Transverse colon (tissue), 4 donors: ENCODE measurements around the gene TSR3. TPM values are rescaled to one million over a fixed set of nuclear protein-coding genes. Genes with fewer than 3 reads are reported as not detected.
A peak's percentile ranks its signal among the peaks of the same experiment; 100 is the strongest.

Source experiments
- DNase-seq: peaks from one replicate; pipeline ENCODE4 v3.0.0-alpha.2; 2019
- H3K27ac ChIP-seq, 4 donors: fragments of 200-600 bp; sonication (generic); 2 replicates each; pipeline ENCODE4 v1.5.1; 2016 to 2018; ENCODE audit warnings: inconsistent platforms in 4 of 4
- H3K27me3 ChIP-seq: fragments of 200-600 bp; sonication (generic); 2 replicates; pipeline ENCODE4 v1.5.1; 2017; ENCODE audit warnings: inconsistent platforms
- H3K36me3 ChIP-seq, 4 donors: fragments of 200-600 bp; sonication (generic); 2 replicates each; pipeline ENCODE4 v1.5.1; 2017 to 2019; ENCODE audit warnings: inconsistent platforms in 4 of 4
- H3K4me1 ChIP-seq, 4 donors: fragments of 200-600 bp; sonication (generic); 2 replicates each; pipeline ENCODE4 v1.5.1; 2017 to 2020; ENCODE audit warnings: inconsistent platforms in 4 of 4
- H3K4me3 ChIP-seq, 4 donors: fragments of 200-600 bp; sonication (generic); 1 replicate in 1 of 4; 2 replicates in 3 of 4; pipeline versions ENCODE4 v1.5.1 to v1.6.1; 2017 to 2019; ENCODE audit warnings: inconsistent platforms in 4 of 4
- H3K9me3 ChIP-seq, 2 donors: fragments of 200-600 bp; sonication (generic); 2 replicates each; pipeline ENCODE4 v1.5.1; 2017 to 2019; ENCODE audit warnings: inconsistent platforms in 2 of 2
- EP300 ChIP-seq: sonication (generic); formaldehyde crosslinking; IDR thresholded peaks from one replicate; pipeline ENCODE4 v1.6.1; 2017; ENCODE audit warnings: antibody characterized with exemption, low read depth
- POLR2A ChIP-seq: fragments of 450-650 bp; IDR thresholded peaks from one replicate; pipeline ENCODE4 v1.6.1; 2016; ENCODE audit warnings: antibody characterized with exemption, mild to moderate bottlenecking, moderate library complexity
- POLR2AphosphoS5 ChIP-seq, 3 donors: sonication (generic); formaldehyde crosslinking; IDR thresholded peaks; one replicate each; pipeline ENCODE4 v1.6.1; 2016; ENCODE audit warnings: antibody characterized with exemption in 3 of 3
- WGBS, 2 donors: methylation state at CpG; one replicate each; pipeline ENCODE4 v1.1.5; 2018; ENCODE audit warnings: low coverage in 1 of 2; 5-methylcytosine and 5-hydroxymethylcytosine counted together
- in situ Hi-C, 4 donors: fragments of 200-750 bp; cut with MboI; loops; one replicate each; pipeline versions ENCODE4 v1.15.0 to v1.15.1; 2017; ENCODE audit warnings: low sequenced_read_pairs in 3 of 4, low pct_ligation_motif_present in 1 of 4, low pct_unique_long_range_greater_than_20kb in 1 of 4
- intact Hi-C: fragments of 100-400 bp; cut with DNase I; formaldehyde crosslinking; loops from one replicate; pipeline ENCODE4 v1.15.1; 2023; ENCODE audit warnings: low total_unique reads
- total RNA-seq, 4 donors: library from RNA; depleted of rRNA; stranded (reverse); fragments of >200 nt; gene quantifications; one replicate each; pipeline ENCODE4 v1.1.0, GENCODE V29; 2016
- TF ChIP-seq, protein P1 (sequence below), 5 experiments: fragments of 200-600 bp in 3 of 5; fragments of 450-650 bp in 2 of 5; sonication (generic) in 3 of 5; IDR thresholded peaks; 1 replicate in 2 of 5; 2 replicates in 3 of 5; pipeline ENCODE4 v1.5.1; 2016 to 2017; ENCODE audit warnings: antibody characterized with exemption in 5 of 5, inconsistent platforms in 3 of 5, mild to moderate bottlenecking in 2 of 5, moderate library complexity in 1 of 5

TSR3 gene
- total RNA-seq, 4 donors from 2014 or later = 56.4 to 135 (median 75.3) TPM

DNA sequence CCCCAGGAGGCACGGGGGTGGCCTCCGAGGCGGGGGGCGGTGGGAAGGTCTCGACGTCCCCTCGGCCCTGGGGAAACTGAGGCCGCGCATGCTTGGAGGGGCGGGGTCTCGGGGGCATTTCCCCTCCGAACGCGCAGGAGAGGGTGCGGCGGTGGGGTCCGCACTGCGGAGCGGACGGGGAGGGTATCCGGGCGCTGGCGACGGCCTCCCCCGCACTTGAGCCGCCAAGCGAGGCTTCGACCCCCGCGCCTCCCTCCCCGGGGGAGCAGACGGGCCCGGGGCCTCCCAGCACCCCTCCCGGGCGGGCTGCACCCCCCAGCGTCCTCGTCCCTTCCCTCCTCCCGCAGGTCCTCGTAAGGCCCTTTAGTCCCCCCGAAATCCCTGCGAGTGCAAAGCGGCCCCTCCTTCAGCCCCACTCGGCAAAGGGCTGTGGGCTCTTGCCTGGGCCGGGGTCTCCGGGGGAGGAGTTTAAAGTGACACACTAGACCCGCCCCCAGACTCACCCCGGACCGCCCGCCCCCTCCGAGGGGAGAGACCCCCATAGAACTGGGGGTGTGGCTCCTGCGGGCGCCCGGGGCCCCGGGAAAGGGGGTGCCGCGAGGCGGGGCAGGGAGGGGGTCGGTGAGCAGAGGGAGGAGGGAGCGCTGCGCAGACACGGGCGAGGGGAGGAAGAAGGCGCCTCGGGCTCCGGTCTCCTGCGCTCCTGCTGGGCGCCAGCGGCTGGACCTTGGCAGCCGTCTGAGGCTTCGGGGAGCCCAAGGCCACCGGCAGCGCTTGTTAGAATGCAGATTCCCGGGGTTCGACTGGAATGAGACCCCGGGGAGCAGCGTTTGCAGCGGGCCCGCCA lies 17.6 kb downstream of the TSR3 start:
- Histone ChIP-seq H3K27me3 (peaks cover 60% of the 10 kb centered on the region), H3K9me3 (no peaks in the 10 kb centered on the region), H3K27ac (no peak overlapping the region), H3K4me3 (peak overlapping the region in 3 of 4 donors; percentile 13 to 49 (median 37)), H3K4me1 (peaks cover 8 to 34% (median 34%) of the 10 kb centered on the region in 4 donors), H3K36me3 (no peaks in the 10 kb centered on the region)
- WGBS, 2 donors = 3% methylated on average over 40 of the region's 78 CpGs; no CpG with 5 or more reads in 1 of the 2 donors
- intact Hi-C loops (no loop called here), in situ Hi-C loops (no loop called here)
- DNase-seq = no peak
- no peak for TF ChIP-seq POLR2A
- no peak for TF ChIP-seq EP300
- TF ChIP-seq, protein P1, sequence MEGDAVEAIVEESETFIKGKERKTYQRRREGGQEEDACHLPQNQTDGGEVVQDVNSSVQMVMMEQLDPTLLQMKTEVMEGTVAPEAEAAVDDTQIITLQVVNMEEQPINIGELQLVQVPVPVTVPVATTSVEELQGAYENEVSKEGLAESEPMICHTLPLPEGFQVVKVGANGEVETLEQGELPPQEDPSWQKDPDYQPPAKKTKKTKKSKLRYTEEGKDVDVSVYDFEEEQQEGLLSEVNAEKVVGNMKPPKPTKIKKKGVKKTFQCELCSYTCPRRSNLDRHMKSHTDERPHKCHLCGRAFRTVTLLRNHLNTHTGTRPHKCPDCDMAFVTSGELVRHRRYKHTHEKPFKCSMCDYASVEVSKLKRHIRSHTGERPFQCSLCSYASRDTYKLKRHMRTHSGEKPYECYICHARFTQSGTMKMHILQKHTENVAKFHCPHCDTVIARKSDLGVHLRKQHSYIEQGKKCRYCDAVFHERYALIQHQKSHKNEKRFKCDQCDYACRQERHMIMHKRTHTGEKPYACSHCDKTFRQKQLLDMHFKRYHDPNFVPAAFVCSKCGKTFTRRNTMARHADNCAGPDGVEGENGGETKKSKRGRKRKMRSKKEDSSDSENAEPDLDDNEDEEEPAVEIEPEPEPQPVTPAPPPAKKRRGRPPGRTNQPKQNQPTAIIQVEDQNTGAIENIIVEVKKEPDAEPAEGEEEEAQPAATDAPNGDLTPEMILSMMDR (IDR thresholded peaks at IDR 0.05) = no peak
- no peak for TF ChIP-seq POLR2AphosphoS5 (IDR thresholded peaks at IDR 0.05)

DNA sequence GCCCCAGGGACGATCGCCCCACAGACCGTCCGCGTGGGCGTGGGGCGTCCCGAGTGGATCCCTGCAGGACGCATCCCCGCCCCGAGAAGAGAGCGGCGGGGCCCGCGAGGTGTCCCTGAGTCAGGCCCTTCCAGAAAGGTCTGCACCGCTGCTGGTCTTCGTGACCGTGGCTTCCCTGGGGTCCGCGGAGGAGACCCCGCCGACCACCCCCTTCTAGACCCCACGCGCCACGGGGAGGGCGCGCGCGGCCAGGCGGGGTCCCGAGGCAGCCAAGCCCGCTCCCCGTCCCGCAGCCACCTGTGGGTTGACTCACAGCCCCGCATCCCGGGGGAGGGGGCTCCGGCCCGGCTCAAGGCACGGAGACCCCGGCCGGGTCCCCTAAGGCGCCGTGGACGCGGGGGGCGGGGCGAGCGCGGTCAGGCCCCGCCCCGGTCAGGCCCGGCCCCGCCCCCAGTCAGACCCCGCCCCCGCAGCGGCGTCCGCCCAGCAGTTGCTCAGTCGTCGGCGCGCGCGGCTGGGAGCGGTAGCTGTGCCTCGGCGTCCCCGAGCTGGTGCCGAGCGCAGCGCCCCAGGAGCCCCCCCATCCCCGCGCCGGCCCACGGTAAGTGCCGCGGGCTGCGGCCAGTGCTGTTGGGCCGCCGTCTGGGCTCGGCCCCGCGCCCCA lies 18.4 kb downstream of the TSR3 start, which contains the start of gene BAIAP3:
Gene BAIAP3, plus strand, starts transcription at position 497 of the 664 bp plus-strand sequence. CDS start 4,905 bp downstream, outside the sequence.
- peaks cover 60% of the 10 kb centered on the region for H3K27me3 ChIP-seq
- peaks cover 8 to 34% (median 34%) of the 10 kb centered on the region in 4 donors for H3K4me1 ChIP-seq
- intact Hi-C loops (no loop called here), in situ Hi-C loops (no loop called here)
- no peaks in the 10 kb centered on the region for H3K9me3 ChIP-seq
- WGBS, 2 donors = 3% methylated on average over 24 of the region's 83 CpGs; no CpG with 5 or more reads in 1 of the 2 donors
- no peak for TF ChIP-seq EP300
- TF ChIP-seq POLR2AphosphoS5 (IDR thresholded peaks at IDR 0.05) = peak in 1 of 3 donors; percentile 30
- no peak for TF ChIP-seq POLR2A
- TF ChIP-seq, protein P1 (IDR thresholded peaks at IDR 0.05) = no peak
- DNase-seq = peak; percentile 64
- peak within 1 kb of the TSS; percentile 45 to 70 (median 59) for H3K27ac ChIP-seq
- H3K36me3 ChIP-seq = no peaks in the 10 kb centered on the region
- peak within 1 kb of the TSS in 3 of 4 donors; percentile 13 to 49 (median 37) for H3K4me3 ChIP-seq

DNA sequence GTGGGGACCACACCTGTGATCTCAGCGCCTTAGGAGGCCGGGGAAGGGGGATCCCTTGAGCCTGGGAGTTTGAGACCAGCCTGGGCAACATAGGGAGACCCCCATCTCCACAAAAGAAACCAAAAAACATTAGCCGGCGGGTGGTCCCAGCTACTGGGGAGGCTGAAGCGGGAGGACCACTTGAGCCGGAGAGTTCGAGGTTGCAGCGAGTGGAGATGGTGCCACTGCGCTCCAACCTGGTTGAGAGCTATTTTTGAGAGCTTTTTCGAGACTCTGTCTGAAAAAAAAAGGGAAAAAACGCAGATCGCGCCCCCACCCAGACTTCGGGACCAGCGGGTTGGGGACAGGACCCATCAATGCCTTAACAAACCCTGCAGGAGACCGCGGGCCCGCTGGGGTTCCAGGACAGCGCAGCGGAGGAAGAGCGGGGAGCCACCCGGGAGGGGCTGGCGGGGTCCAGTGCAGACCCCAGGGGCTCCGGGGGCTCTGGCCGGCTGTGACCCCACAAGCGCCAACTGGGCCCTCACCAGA lies 19.0 kb downstream of the TSR3 start:
- TF ChIP-seq POLR2AphosphoS5 (IDR thresholded peaks at IDR 0.05) (no peak), EP300 (no peak), POLR2A (no peak)
- TF ChIP-seq, protein P1 (IDR thresholded peaks at IDR 0.05) = no peak
- DNase-seq = no peak
- Histone ChIP-seq H3K9me3 (no peaks in the 10 kb centered on the region), H3K4me1 (peaks cover 8 to 34% (median 34%) of the 10 kb centered on the region in 4 donors), H3K27ac (peak overlapping the region; percentile 45 to 70 (median 59)), H3K36me3 (no peaks in the 10 kb centered on the region), H3K4me3 (peak overlapping the region in 3 of 4 donors; percentile 13 to 49 (median 37)), H3K27me3 (peaks cover 60% of the 10 kb centered on the region)
- in situ Hi-C loops (no loop called here), intact Hi-C loops (no loop called here)
- 13 to 30% methylated on average over 2 to 26 of the region's 26 CpGs for WGBS, 2 donors
